Bronchial epithelial cell (primary cell): ENCODE measurements around the gene GFOD2. TPM values are rescaled to one million over a fixed set of nuclear protein-coding genes. Genes with fewer than 3 reads are reported as not detected.

Experiments used
- DNase-seq: peaks from one replicate; pipeline ENCODE4 v3.0.0-alpha.2; 2010; ENCODE audit warnings: low read depth
- FAIRE-seq: peaks from 2 replicates; lab custom pipeline; 2011; peaks lifted over from hg19 to GRCh38; lab: Jason Lieb, UNC
- H3K27me3 ChIP-seq: 2 replicates; pipeline ENCODE4 v1.5.1; 2011; ENCODE audit warnings: low read length; ENCODE audit not compliant: control insufficient read depth, insufficient read depth
- H3K36me3 ChIP-seq: 2 replicates; pipeline ENCODE4 v1.5.1; 2011; ENCODE audit warnings: low read length; ENCODE audit not compliant: control insufficient read depth, insufficient read depth
- H3K4me3 ChIP-seq: 2 replicates; pipeline ENCODE4 v1.5.1; 2011; ENCODE audit warnings: mild to moderate bottlenecking, low read depth, low read length, control low read depth
- total RNA-seq: library from RNA; depleted of rRNA; stranded (reverse); fragments of >200 nt; gene quantifications from 2 replicates; pipeline ENCODE4 v1.2.1, GENCODE V29; 2014
- TF ChIP-seq, protein P1 (sequence below): IDR thresholded peaks from 2 replicates; pipeline ENCODE4 v1.5.1; 2011; ENCODE audit warnings: mild to moderate bottlenecking, moderate library complexity, low read length, control low read depth, inconsistent platforms; ENCODE audit not compliant: insufficient read depth, severe bottlenecking

Gene GFOD2
- total RNA-seq, 1 donor from 2014 or later = 17.9 TPM

GRCh38 chr16:67672306-67672705, 46.8 kb downstream of the GFOD2 start:
- TF ChIP-seq, protein P1, sequence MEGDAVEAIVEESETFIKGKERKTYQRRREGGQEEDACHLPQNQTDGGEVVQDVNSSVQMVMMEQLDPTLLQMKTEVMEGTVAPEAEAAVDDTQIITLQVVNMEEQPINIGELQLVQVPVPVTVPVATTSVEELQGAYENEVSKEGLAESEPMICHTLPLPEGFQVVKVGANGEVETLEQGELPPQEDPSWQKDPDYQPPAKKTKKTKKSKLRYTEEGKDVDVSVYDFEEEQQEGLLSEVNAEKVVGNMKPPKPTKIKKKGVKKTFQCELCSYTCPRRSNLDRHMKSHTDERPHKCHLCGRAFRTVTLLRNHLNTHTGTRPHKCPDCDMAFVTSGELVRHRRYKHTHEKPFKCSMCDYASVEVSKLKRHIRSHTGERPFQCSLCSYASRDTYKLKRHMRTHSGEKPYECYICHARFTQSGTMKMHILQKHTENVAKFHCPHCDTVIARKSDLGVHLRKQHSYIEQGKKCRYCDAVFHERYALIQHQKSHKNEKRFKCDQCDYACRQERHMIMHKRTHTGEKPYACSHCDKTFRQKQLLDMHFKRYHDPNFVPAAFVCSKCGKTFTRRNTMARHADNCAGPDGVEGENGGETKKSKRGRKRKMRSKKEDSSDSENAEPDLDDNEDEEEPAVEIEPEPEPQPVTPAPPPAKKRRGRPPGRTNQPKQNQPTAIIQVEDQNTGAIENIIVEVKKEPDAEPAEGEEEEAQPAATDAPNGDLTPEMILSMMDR = no peak
- H3K4me3 ChIP-seq = no peak overlapping the region
- H3K36me3 ChIP-seq = peaks cover 3% of the 10 kb centered on the region
- FAIRE-seq (no peak), DNase-seq (no peak)
- H3K27me3 ChIP-seq = no peaks in the 10 kb centered on the region

- FAIRE-seq = no peak
- no peaks in the 10 kb centered on the region for H3K27me3 ChIP-seq
- TF ChIP-seq, protein P1 = no peak
- no peaks in the 10 kb centered on the region for H3K36me3 ChIP-seq
- no peak overlapping the region for H3K4me3 ChIP-seq
- DNase-seq = no peak
These were observed 49.5 kb downstream of the GFOD2 start for GRCh38 chr16:67669499-67670101.

DNA sequence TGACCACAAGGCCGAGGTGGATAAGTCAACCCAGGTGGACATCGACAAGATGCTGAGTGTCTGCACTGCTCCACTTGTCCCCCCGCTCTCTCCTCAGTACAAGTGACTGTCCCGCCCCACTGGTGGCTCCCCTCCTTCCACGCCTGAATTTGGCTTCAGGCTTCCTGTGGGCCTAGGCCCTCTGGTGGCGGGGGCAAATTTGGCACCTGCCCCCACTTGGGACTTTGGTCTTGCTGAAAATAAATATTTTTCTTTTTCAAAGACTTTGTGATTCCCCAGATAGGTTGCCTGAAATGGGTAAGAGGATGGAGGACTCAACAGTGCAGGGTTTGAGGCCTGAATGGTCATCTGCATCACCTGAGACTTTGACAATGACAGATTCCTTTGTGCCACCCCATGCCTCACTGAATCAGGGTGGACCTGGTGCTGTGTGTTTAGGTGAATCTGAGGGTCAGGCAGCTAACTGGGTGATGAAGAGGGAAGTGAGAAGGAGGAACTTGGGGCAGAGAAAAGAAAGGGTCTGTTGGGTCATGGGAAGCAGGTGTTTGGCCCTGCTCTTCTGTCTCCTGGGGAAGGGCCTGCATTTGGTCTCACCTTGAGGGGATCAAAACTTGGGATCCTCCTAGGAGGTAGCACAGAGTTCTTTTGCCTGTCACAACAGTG, 50.5 kb downstream of the GFOD2 start:
- TF ChIP-seq, protein P1 = peak; percentile 23
- H3K36me3 ChIP-seq = no peaks in the 10 kb centered on the region
- DNase-seq = no peak
- H3K27me3 ChIP-seq = no peaks in the 10 kb centered on the region
- FAIRE-seq = no peak
- H3K4me3 ChIP-seq = no peak overlapping the region

GRCh38 chr16:67667817-67668494, 51.2 kb downstream of the GFOD2 start:
- FAIRE-seq = no peak
- H3K4me3 ChIP-seq = no peak overlapping the region
- TF ChIP-seq, protein P1 = peak; percentile 100

GRCh38 chr16:67667453-67667816, 51.7 kb downstream of the GFOD2 start:
- no peak overlapping the region for H3K4me3 ChIP-seq
- no peak for FAIRE-seq
- TF ChIP-seq, protein P1 = no peak
- H3K36me3 ChIP-seq = peaks cover 2% of the 10 kb centered on the region
- DNase-seq = no peak
- H3K27me3 ChIP-seq = no peaks in the 10 kb centered on the region

More at GRCh38 chr16:67667817-67668494, 51.2 kb downstream of the GFOD2 start:
- H3K27me3 ChIP-seq = no peaks in the 10 kb centered on the region
- peaks cover under 1% of the 10 kb centered on the region for H3K36me3 ChIP-seq
- DNase-seq = peak; percentile 78
